Left ventricle myocardium superior (tissue), 1 donor: ENCODE results near the gene SORCS2. TPM values are rescaled to one million over a fixed set of nuclear protein-coding genes. Genes with fewer than 3 reads are reported as not detected.
A peak's percentile ranks its signal among the peaks of the same experiment; 100 is the strongest.

Experiments
- ATAC-seq: fragments of 200-7000 bp; cut with Tn5 transposase; one replicate; pipeline ENCODE4 v1.9.1; 2020; ENCODE audit warnings: mild to moderate bottlenecking, moderate library complexity
- DNase-seq: peaks from one replicate; pipeline ENCODE4 v3.0.0-alpha.2; 2020
- intact Hi-C: fragments of 100-400 bp; cut with micrococcal nuclease; formaldehyde crosslinking; loops from one replicate; pipeline ENCODE4 v1.11.0; 2022
- total RNA-seq: library from RNA; stranded (reverse); fragmentation: NEBNext Ultra II Directional; extraction: Animal tissue kit (Norgen Biotek cat#: 25700); gene quantifications from one replicate; pipeline ENCODE4 v1.2.1, GENCODE V29; 2021
- donor health status: DM: no; HTN: yes; CAD: no; lungs with severe emphysema.

SORCS2 gene
- total RNA-seq, 1 donor from 2014 or later: 1.5 TPM

DNA sequence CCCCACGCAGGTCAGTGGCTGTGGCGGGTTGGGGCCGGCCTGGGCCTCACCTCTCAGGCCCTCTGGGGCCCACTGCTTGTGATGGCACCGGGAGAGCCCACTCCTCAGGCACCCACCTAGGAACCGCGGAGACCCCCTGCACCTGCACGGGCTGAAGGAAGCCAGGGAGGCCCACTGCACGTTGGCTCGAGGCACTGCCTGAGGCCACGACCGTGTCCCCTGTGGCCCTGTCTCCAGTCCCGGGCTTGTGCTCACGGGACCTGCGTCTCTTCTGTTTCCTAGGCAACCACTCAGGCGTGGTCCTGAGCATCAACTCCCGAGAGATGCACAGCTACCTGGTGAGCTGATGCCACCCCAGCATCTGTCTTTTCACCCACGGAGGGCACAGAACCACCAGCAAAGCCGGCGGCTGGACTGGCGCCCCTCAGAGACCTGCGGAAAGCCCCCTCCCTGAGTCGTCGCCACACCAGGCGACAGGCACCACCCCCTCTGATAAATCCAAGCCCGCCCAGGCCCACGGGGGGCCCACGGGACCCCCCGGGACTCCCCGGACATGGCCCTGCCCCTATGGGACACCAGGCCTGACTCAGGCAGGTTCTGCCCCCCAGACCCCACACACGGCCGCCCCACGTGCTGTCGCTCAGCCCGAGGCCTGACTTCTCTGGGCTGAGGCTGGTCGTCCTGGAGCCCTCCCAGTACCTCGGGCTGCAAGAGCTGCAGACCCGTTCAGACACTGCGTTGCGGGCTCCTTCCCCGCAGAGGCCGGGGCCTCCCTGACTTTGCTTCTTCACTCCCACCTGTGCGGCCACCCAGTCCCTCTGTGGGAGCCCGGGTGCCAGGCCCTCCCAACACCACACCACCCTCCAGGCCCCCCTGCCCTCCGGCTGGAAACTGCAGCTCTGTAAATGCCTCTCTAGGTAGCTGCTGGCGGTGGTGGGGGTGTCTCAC, 547.9 kb downstream of the SORCS2 start:
- DNase-seq (peak; percentile 21), ATAC-seq (no peak)
- intact Hi-C loops: no loop called here

GRCh38 chr4:7740866-7741525, 548.7 kb downstream of the SORCS2 start:
- intact Hi-C loops: no loop called here
- DNase-seq (peak; percentile 10), ATAC-seq (no peak)

- intact Hi-C loops: no loop called here
- ATAC-seq (no peak), DNase-seq (peak; percentile 17)
These were observed 549.8 kb downstream of the SORCS2 start for GRCh38 chr4:7741946-7742806.

GRCh38 chr4:7742807-7743280, 550.5 kb downstream of the SORCS2 start:
- intact Hi-C loops: no loop called here
- DNase-seq: peak; percentile 18

DNA sequence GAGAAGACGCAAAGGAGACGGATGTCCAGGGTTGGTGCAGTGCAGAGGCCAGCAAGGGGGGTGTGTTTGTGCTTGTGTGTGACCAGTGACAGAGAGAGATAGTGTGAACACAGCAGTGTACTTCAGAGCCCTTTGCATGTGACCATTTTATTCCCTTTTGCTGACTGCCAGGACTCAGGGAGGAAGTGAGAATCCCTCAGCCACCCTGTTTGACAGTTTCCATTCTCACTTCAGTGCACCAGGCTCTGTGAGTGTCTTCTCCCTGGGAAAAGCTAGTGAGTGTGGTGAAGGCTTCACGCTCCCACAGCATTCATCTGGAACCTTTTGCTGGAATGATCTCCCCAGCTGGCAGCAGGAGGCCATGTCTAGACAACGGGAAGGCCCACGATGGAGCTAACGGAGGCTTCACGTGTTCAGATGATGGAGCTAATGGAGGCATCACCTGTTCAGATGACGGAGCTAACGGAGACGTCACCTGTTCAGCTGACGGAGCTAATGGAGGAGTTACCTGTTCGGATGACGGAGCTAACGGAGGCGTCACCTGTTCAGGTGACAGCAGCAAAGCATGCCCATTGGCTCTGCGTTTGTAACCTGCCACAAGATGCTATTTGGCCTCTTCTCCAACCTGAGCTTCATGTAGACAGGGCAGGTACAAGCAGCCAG, 551.9 kb downstream of the SORCS2 start:
- intact Hi-C loops: no loop called here
- peak; percentile 66 for ATAC-seq
- DNase-seq: peak; percentile 20

More at GRCh38 chr4:7742807-7743280, 550.5 kb downstream of the SORCS2 start:
- no peak for ATAC-seq

GRCh38 chr4:7745301-7745885, 553.1 kb downstream of the SORCS2 start:
- intact Hi-C loops: no loop called here
- ATAC-seq (no peak), DNase-seq (peak; percentile 16)

- intact Hi-C loops: no loop called here
- DNase-seq (peak; percentile 15), ATAC-seq (no peak)
These were observed 554.2 kb downstream of the SORCS2 start for GRCh38 chr4:7746351-7747061.

DNA sequence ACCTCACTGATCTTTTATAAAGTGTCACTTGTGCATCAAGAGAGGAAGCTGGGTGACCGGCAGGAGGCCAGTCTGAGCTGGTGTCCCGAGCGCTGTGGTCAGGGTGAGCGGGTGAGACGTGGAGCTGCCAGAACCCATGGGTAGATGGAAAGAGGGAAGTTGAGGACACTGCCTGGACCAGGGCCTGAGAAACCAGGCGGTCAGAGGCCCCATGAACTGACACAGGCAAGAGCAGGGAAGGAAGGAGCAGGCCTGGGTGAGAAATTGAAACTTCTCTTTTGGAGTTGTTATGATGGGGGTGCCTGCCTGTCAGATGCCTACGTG, 554.7 kb downstream of the SORCS2 start:
- intact Hi-C loops: no loop called here
- peak; percentile 62 for ATAC-seq
- DNase-seq: peak; percentile 62

- DNase-seq (peak; percentile 19), ATAC-seq (no peak)
- intact Hi-C loops: no loop called here
These were observed 555.2 kb downstream of the SORCS2 start for GRCh38 chr4:7747566-7747965.

GRCh38 chr4:7750523-7750922, 558.2 kb downstream of the SORCS2 start:
- intact Hi-C loops: no loop called here
- DNase-seq (peak; percentile 16), ATAC-seq (no peak)

DNA sequence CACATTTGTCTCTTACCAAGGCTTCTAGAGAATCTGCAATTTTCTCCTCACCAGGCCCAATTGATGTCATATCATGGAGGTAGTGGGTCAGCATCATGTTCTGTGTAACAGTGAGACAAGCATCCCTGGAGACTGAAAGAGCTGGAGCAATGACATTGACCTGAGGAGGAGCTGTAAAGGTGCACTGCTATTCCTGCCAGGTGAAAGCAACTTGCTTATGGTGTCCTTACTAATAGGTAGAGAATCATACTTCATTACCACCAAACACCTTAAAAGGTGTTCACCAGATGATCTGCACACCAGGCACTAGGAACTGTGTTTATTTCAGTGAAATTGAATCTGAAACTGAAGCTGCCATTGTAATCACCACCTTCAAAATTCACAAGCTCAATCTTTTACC, 558.6 kb downstream of the SORCS2 start:
- DNase-seq (no peak), ATAC-seq (no peak)
- intact Hi-C loops: no loop called here

DNA sequence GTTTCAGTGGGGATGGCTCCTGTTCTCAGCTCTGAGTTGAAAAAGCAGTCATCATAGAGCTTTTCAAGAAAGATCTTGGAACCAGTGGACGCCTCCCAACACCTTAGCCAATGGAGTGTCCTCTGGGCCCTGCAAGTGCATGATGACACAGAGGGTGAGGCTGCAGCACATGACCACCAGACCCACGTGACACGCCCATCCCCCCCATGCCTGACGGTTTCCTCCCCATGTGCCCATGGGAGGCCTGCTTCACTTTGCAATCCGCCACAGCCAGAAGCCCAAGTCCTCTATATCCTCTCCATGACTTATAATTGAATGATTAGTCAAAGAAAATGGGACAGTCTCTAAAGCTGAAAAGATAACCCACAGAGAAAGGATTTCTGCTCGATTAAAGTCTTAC, 560.3 kb downstream of the SORCS2 start:
- intact Hi-C loops: no loop called here

DNA sequence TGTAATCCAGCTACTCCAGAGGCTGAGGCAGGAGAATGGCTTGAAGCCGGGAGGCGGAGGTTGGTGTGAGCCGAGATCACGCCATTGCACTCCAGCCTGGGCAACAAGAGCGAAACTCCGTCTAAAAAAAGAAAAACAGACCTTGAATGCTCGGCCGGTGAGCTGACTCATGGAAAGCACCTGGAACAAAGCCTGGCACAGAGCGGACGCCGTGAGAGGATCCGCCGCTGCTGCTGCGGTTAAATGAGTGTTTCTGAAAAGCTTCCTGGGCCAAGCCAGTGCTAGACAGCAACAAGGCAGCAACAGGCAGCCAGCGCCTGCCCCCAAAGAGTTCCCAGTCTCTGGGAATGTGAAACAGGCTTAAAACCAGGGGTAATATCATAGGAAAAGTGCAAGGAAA, 560.9 kb downstream of the SORCS2 start:
- DNase-seq: peak; percentile 28
- ATAC-seq: peak; percentile 36
- intact Hi-C loops: no loop called here

More for the DNA sequence above, 560.3 kb downstream of the SORCS2 start:
- no peak for ATAC-seq
- DNase-seq: peak; percentile 18

DNA sequence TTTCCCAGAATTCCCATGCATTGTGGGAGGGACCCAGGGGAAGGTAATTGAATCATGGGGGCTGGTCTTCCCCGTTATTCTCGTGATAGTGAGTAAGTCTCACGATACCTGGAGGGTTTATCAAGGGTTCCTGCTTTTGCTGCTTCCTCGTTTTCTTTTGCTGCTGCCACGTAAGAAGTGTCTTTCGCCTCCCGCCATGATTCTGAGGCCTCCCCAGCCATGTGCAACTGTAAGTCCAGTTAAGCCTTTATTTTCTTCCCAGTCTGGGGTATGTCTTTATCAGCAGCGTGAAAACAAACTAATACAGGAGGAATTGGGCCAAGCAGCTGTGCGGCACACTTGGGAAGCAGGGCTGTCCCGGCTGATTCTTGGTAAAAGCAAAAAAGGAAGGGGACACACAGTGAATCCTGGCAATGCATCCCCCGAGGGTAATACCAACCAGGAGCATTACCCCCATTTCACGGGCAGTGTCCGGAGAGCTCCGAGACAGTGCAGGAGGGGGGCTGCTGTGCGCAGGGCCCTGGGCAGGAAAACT, 561.7 kb downstream of the SORCS2 start:
- no peak for DNase-seq
- ATAC-seq: no peak
- intact Hi-C loops: no loop called here

DNA sequence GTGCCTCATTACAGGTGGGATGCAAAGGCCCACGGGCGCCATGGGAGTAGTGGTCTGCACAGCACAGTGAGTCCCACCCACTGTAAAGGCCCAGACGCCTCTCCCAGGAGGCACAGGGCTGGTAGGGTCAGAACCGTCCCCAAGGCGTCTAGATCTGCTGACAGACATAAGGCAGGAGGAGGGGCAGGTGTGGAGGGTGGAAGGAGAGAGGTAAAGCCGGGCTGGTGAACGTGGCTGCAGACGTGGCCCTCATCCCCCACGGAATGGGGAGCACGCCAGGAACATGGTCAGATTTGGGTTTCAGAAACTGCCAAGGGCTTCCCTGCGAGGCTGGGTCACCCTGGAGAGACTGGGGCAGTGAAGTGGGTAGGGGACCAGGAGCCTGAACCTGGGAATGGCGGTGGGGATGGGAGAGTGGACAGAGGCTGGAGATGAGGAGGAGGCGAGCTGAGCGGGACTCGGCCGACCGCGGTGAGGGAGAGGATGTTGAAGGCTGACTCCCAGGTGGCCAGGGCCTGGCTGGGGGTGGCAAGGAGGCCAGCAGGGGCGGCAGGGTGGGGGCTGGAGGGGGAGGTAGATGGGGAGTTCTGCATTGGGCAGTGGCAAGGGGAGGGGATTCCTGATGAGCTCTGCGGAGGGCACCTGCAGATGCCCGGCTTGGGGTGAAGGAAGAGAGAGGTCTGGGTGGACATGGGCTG, 562.4 kb downstream of the SORCS2 start:
- no peak for ATAC-seq
- DNase-seq: peak; percentile 18
- intact Hi-C loops: no loop called here

DNA sequence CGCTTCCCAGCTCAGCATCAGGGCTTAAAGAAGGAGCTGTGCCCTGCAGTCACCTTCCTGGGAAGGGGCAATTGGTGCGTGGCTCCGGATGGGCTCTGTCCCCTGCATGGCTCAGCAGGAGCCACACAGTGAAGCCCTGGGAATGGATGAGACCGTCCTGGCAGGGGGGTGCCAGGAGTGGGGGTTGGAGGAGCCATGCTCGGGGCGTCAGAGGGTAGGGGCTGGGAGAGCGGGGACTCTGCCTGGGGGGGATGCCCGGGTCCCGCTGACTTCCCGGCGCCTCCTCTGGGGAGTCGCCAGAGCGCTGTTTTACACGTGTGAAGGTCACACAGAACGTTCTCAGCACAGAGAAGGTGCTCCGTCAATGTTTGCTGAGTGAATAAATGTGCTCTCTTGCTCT, 563.2 kb downstream of the SORCS2 start:
- no peak for ATAC-seq
- DNase-seq: no peak
- intact Hi-C loops: no loop called here

DNA sequence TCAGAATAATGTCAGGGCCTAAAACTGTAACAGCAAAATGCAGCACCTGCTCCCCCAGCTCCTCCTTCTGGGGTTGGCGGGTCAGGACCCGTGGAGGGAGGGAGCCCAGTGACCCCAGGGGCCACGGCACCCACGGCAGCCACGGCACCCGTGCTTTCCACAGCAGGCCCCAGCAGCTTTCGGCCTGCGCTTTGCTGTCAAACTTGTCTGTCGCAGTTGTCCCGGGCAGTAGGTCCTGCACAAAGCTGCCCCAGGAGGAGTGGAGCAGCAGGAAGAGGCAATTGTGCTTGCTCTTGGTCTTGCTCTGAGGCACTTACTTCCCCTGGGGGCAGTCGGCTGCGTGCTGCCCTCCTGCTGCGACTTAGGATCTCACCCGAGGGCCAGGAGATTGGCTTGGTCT, 563.7 kb downstream of the SORCS2 start:
- DNase-seq (peak; percentile 21), ATAC-seq (no peak)
- intact Hi-C loops: no loop called here
